ENCODE results near the gene FSTL4. TPM values are rescaled to one million over a fixed set of nuclear protein-coding genes. Genes with fewer than 3 reads are reported as not detected.

Gene FSTL4
- total RNA-seq, 1 donor from 2014 or later: 14.3 TPM

DNA sequence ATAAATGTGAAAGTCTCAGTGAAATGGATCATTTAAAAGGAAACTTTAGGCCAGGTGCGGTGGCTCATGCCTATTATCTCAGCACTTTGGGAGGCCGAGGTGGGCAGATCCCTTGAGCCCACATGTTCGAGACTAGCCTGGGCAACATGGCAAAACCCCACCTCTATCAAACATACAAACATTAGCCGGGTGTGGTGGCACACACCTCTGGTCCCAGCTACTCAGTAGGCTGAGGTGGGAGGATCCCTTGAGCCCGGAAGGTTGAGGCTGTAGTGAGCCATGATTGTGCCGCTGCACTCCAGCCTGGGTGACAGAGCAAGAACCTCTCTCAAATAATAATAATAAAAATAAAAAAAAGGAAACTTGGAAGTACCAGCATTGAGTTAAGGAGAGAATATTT, 384.4 kb downstream of the FSTL4 start:
- H3K36me3 Mint-ChIP-seq: no peaks in the 10 kb centered on the region
- TF ChIP-seq, protein P1, sequence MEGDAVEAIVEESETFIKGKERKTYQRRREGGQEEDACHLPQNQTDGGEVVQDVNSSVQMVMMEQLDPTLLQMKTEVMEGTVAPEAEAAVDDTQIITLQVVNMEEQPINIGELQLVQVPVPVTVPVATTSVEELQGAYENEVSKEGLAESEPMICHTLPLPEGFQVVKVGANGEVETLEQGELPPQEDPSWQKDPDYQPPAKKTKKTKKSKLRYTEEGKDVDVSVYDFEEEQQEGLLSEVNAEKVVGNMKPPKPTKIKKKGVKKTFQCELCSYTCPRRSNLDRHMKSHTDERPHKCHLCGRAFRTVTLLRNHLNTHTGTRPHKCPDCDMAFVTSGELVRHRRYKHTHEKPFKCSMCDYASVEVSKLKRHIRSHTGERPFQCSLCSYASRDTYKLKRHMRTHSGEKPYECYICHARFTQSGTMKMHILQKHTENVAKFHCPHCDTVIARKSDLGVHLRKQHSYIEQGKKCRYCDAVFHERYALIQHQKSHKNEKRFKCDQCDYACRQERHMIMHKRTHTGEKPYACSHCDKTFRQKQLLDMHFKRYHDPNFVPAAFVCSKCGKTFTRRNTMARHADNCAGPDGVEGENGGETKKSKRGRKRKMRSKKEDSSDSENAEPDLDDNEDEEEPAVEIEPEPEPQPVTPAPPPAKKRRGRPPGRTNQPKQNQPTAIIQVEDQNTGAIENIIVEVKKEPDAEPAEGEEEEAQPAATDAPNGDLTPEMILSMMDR (IDR thresholded peaks at IDR 0.05; ENCODE audit: unreplicated experiment): no peak
- no peak overlapping the region for H3K27ac Mint-ChIP-seq
- peaks cover 10% of the 10 kb centered on the region for H3K4me1 Mint-ChIP-seq
- no peak overlapping the region for H3K4me3 Mint-ChIP-seq
- no peaks in the 10 kb centered on the region for H3K9me3 Mint-ChIP-seq
- no peaks in the 10 kb centered on the region for H3K27me3 Mint-ChIP-seq (ENCODE audit: low read depth)
- DNase-seq (ENCODE audit: low spot score in 2 of 2, unreplicated experiment in 2 of 2): no peak

DNA sequence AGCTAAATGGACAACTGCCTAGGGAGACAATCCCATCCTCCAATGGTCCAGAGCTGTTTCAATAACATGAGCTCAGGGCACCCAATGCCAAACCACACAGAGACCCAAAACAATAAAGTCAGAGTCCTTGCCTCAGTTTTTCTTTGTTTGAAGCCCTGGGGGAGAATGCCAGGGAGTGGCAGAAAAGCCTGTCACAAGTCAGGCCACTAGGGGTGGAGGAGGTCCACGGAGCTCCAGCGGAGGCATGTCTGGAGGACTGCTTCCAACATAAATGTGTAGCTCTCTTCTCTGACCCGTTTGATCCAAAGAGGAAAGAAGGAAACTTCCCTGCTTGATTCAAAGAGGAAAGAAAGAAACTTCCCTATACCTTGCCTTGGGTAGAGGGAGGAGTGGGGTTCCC, 385.3 kb downstream of the FSTL4 start:
- Mint-ChIP-seq H3K9me3 (no peaks in the 10 kb centered on the region), H3K27ac (no peak overlapping the region), H3K36me3 (no peaks in the 10 kb centered on the region), H3K4me1 (peaks cover 10% of the 10 kb centered on the region), H3K4me3 (no peak overlapping the region), H3K27me3 (ENCODE audit: low read depth) (no peaks in the 10 kb centered on the region)
- no peak for DNase-seq (ENCODE audit: low spot score in 2 of 2, unreplicated experiment in 2 of 2)
- TF ChIP-seq, protein P1 (IDR thresholded peaks at IDR 0.05; ENCODE audit: unreplicated experiment): no peak

GRCh38 chr5:133226186-133226585, 386.2 kb downstream of the FSTL4 start:
- Mint-ChIP-seq H3K4me1 (peaks cover 10% of the 10 kb centered on the region), H3K27me3 (ENCODE audit: low read depth) (no peaks in the 10 kb centered on the region), H3K9me3 (no peaks in the 10 kb centered on the region), H3K27ac (no peak overlapping the region), H3K4me3 (no peak overlapping the region), H3K36me3 (no peaks in the 10 kb centered on the region)
- no peak for DNase-seq (ENCODE audit: low spot score in 2 of 2, unreplicated experiment in 2 of 2)
- TF ChIP-seq, protein P1 (IDR thresholded peaks at IDR 0.05; ENCODE audit: unreplicated experiment): no peak

DNA sequence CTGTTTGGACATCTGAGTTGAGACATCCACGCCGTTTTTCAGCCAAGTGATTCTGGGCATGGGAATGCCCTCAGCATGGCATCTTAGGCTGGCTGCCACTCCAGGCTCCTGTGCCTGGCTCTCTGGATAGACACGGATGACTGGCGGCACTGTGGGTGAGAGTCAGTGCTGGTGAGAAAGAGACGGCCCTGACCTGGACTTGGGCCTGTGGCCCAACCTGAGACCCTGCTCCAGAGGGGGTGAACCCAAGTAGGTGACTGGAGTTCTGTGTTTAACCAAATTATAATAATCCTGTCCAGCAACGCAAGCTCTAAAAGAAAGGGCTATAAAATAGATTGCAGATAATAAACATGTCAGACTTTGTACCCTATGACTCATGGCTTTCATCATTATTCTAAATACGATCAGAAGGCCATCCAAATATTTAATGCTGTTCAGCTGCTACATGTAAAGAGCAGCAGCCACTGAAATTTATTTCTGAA, 386.6 kb downstream of the FSTL4 start:
- Mint-ChIP-seq H3K27me3 (ENCODE audit: low read depth) (no peaks in the 10 kb centered on the region), H3K27ac (no peak overlapping the region), H3K4me3 (no peak overlapping the region), H3K9me3 (no peaks in the 10 kb centered on the region), H3K36me3 (no peaks in the 10 kb centered on the region), H3K4me1 (peaks cover 10% of the 10 kb centered on the region)
- TF ChIP-seq, protein P1 (IDR thresholded peaks at IDR 0.05; ENCODE audit: unreplicated experiment): no peak
- DNase-seq (ENCODE audit: low spot score in 2 of 2, unreplicated experiment in 2 of 2): no peak

DNA sequence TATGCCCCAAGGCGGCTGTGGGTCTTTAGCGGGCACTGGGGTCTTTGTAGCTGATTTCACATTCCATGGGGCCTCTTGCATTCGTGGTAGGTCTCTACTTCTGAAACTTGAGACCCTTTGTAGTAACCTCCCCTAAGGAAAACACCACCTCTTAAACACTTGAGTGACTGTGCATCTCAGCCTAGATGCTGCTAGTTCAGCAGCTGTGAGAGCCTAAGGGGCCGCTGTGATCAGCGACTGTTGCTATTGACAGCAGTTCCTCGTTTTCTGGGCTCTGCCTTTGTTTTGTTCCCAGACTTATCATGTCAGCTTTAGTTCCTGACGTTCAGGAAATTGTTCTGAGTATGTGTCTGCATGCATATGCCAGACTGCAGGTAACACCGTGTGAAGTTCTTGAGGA, 389.4 kb downstream of the FSTL4 start:
- Mint-ChIP-seq H3K27ac (no peak overlapping the region), H3K27me3 (ENCODE audit: low read depth) (no peaks in the 10 kb centered on the region), H3K36me3 (peaks cover 3% of the 10 kb centered on the region), H3K4me3 (no peak overlapping the region), H3K9me3 (peaks cover 3% of the 10 kb centered on the region), H3K4me1 (peaks cover 10% of the 10 kb centered on the region)
- TF ChIP-seq, protein P1 (IDR thresholded peaks at IDR 0.05; ENCODE audit: unreplicated experiment): no peak
- DNase-seq (ENCODE audit: low spot score in 2 of 2, unreplicated experiment in 2 of 2): no peak

DNA sequence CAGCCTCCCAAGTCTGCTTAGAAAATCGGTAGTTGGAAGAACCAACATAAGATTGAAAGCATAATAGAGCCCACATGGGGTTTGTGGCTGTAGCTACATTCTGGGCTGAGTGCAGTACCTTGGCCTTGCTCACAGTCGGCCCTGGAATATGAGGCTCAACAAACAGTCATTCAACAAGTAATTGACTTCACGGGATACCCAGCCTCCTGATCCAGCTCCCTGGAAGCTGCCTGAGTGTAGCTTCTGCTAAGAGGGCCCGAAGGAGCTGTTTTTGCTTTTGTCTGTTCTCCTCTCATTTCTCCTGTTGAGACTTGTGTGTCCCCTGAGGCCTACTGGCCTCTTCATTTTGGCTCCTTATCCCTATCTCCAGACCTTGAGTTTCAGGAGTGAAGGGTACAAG, 389.8 kb downstream of the FSTL4 start:
- no peak for DNase-seq (ENCODE audit: low spot score in 2 of 2, unreplicated experiment in 2 of 2)
- TF ChIP-seq, protein P1 (IDR thresholded peaks at IDR 0.05; ENCODE audit: unreplicated experiment): no peak
- Mint-ChIP-seq H3K27ac (no peak overlapping the region), H3K4me1 (peaks cover 10% of the 10 kb centered on the region), H3K27me3 (ENCODE audit: low read depth) (no peaks in the 10 kb centered on the region), H3K36me3 (peaks cover 3% of the 10 kb centered on the region), H3K9me3 (peaks cover 3% of the 10 kb centered on the region), H3K4me3 (no peak overlapping the region)
